Measurements from ENCODE around the gene GDF15.

The GDF15 gene

GRCh38 chr19:18432275-18433014 is 46.5 kb downstream of the GDF15 start:
- DNase-seq, result no peak

DNA sequence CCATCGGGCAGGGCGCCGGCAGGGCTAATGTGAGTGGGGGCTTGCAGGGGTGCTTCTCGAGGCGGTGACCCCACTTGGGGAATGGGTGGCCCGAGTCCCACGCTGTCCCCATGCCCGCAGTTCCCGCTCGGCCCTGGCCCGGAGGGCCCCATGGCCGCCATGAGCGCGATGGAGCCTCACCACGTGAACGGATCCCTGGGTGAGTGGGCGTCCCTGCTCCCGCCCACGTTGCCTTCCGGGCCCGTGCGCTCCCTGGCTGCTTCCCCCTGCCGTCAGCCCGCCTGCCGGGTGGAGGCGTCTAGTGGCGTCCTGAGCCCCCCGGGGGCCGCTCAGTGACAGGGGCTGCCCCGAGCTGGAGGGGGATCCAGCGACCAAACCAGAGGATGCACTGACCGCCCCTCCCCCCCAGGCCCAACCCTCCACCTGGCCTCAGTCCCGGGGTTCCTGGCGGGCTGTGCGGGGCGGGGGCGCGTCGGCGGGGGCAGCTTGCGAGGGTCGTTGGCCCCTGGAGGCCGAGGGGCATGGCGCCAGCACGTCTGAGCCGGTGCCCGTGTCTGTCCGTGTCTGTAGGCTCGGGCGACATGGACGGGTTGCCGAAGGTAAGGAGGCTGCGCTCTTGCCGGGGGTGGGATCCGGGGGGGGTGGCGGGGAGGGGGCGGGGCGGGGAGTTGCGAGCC is 47.2 kb downstream of the GDF15 start:
- DNase-seq, result peak; percentile 60 to 80 (median 74)

GRCh38 chr19:18433735-18434398 is 47.9 kb downstream of the GDF15 start:
- peak in 1 of 3 donors; percentile 40 for DNase-seq

GRCh38 chr19:18434411-18435175 is 48.6 kb downstream of the GDF15 start:
- no peak for DNase-seq

DNA sequence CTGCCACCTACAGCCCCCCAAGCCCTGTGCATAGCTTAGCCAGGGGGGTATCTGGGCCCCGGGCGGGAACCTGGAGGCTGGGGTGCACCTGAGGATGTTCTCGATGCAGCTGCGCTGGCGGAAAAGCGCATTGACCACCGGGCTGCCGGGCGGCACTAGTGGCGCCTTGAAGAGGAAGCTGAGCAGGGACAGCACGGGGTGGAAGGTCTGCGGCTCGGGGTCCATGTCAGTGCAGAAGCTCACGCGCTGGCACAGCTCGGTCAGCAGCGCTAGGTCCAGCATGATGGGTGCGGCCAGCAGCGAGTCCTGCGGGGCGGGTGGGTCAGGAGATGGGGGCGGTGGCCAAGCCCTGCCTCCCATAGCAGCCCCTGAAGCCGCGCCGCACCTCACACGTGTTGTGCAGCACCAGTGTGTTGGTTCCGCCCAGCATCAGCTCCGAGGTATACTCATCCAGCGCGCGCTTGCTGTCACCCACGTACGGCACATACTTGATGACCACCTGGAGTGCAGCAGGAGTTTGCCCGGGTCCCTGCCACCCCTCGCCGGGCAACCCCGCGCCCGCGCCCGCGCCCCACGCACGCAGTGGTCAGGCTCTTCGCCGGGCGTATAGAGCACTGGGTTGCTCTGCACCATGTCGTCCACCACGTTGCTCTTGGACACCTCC is 49.4 kb downstream of the GDF15 start:
- DNase-seq, result no peak

DNA sequence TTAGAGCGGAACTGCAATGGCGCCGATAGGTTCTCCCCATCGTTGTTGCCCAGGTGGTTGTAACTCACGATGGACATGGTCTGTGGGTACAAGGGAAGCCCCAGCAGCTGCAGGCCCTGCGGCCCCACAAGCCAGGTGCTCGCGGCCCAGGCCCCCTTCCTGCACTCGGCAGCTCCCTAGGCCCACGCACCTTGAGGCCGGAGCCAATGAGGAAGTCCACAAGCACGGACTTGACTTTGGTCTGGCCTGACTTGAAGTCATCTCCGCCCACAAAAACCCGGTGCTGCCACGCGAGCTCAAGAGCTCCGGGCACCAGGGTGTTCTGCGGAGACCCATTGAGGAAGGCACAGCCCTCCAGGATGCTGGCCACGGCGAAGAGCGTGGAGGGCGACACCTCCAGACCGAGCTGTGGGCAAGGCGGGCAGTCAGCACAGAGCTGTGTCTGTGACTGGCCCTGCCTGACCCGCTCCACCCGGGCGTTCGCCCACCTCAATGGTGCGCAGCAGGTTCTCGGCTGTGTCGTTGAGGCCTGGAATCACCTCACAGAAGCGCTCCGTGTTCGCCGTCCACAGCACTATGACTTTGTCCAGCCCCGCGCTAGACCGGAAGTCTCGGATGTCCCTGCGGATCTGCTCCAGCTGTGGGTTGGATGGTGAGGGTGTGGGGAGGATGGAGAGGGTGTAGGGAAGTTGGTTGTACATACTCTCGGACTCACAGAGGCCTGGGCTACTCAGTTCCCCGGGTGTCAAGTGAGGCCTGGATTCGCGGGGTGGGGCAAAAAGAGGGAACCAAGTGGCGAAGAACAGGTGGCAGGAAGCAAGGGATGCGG is 50.1 kb downstream of the GDF15 start:
- peak; percentile 72 to 81 (median 76) for DNase-seq

GRCh38 chr19:18436671-18437490 is 50.9 kb downstream of the GDF15 start:
- peak in 2 of 3 donors; percentile 29 to 56 for DNase-seq

DNA sequence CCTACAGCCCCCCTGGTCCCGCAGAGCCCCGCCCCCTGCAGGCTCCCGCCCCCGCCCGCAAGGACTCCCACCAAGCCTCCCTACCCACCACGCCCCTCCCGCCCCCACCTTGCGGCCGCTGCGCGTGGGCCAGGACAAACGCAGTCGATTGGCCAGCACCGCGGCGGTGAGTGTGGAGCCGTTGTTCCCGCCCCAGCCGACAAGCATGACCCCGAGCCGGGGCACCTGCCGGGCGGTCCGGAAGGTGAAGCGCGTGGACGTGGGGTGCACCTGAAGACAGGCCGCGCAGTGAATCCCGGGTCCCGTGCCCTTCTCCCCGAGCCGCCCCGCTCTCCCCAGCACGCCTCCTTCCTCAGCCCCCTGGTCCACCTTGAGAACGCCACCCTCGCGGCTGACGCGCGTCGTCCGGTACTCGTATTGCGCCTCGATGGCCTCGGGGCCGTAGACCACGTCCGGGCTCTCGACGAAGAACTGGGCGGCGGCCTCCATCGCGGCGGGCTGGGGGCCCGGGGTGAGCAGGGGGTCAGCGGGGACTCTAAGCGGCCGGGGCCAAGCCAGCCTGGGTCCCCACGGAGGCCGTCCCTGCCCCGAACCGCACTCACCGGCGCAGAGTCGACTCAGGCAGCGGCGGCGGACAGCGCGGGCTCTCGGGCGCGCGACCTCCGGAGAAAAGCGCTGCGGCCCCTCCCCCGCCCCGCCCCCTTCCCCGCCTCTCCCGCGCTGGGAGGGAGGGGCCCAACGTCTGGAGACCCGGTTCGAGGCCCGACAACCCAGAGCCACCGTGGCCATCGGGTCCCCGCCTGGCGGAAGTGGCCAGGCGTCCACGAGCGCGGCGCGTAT is 51.8 kb downstream of the GDF15 start, which contains the start of gene ISYNA1:
Gene ISYNA1 (minus strand): TSS at position 643 of the 840 bp plus-strand sequence. CDS start 154 bp downstream, at position 489.
- DNase-seq, result peak in 1 of 3 donors; percentile 57

- no peak for DNase-seq
These were observed 52.5 kb downstream of the GDF15 start for GRCh38 chr19:18438331-18439024.
